ENCODE data around the gene CD44. TPM values are rescaled to one million over a fixed set of nuclear protein-coding genes. Genes with fewer than 3 reads are reported as not detected.

CD44 gene
- total RNA-seq, 1 donor from 2014 or later, result 548 TPM

- no peak for ATAC-seq
- intact Hi-C loops (cut with DNase I), result no loop called here
- TF ChIP-seq, protein P1, sequence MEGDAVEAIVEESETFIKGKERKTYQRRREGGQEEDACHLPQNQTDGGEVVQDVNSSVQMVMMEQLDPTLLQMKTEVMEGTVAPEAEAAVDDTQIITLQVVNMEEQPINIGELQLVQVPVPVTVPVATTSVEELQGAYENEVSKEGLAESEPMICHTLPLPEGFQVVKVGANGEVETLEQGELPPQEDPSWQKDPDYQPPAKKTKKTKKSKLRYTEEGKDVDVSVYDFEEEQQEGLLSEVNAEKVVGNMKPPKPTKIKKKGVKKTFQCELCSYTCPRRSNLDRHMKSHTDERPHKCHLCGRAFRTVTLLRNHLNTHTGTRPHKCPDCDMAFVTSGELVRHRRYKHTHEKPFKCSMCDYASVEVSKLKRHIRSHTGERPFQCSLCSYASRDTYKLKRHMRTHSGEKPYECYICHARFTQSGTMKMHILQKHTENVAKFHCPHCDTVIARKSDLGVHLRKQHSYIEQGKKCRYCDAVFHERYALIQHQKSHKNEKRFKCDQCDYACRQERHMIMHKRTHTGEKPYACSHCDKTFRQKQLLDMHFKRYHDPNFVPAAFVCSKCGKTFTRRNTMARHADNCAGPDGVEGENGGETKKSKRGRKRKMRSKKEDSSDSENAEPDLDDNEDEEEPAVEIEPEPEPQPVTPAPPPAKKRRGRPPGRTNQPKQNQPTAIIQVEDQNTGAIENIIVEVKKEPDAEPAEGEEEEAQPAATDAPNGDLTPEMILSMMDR (IDR thresholded peaks at IDR 0.05), result no peak
These were observed 123.8 kb downstream of the CD44 start for GRCh38 chr11:35262735-35263134.

GRCh38 chr11:35265755-35266454 is 126.9 kb downstream of the CD44 start:
- TF ChIP-seq, protein P1 (IDR thresholded peaks at IDR 0.05), result no peak
- H3K4me3 ChIP-seq, result no peak overlapping the region
- H3K27ac ChIP-seq, result no peak overlapping the region
- H3K4me1 ChIP-seq, result no peaks in the 10 kb centered on the region
- H3K36me3 ChIP-seq, result no peaks in the 10 kb centered on the region
- DNase-seq, result no peak
- no peaks in the 10 kb centered on the region for H3K9me3 ChIP-seq
- no peak for ATAC-seq
- H3K27me3 ChIP-seq, result no peaks in the 10 kb centered on the region
- intact Hi-C loops (cut with DNase I), result no loop called here

More at GRCh38 chr11:35262735-35263134, 123.8 kb downstream of the CD44 start:
- no peak for DNase-seq
- no peaks in the 10 kb centered on the region for H3K36me3 ChIP-seq
- peaks cover 7% of the 10 kb centered on the region for H3K4me1 ChIP-seq
- no peaks in the 10 kb centered on the region for H3K9me3 ChIP-seq
- no peak overlapping the region for H3K4me3 ChIP-seq
- no peaks in the 10 kb centered on the region for H3K27me3 ChIP-seq
- no peak overlapping the region for H3K27ac ChIP-seq

GRCh38 chr11:35267504-35267903 is 128.5 kb downstream of the CD44 start:
- Histone ChIP-seq H3K9me3 (no peaks in the 10 kb centered on the region), H3K4me1 (no peaks in the 10 kb centered on the region), H3K4me3 (no peak overlapping the region), H3K27me3 (no peaks in the 10 kb centered on the region), H3K27ac (no peak overlapping the region), H3K36me3 (no peaks in the 10 kb centered on the region)
- no peak for DNase-seq
- ATAC-seq, result no peak
- TF ChIP-seq, protein P1 (IDR thresholded peaks at IDR 0.05), result no peak
- intact Hi-C loops (cut with DNase I), result no loop called here

GRCh38 chr11:35270342-35270741 is 131.4 kb downstream of the CD44 start:
- ATAC-seq (no peak), DNase-seq (no peak)
- intact Hi-C loops (cut with DNase I), result no loop called here
- Histone ChIP-seq H3K36me3 (no peaks in the 10 kb centered on the region), H3K4me3 (no peak overlapping the region), H3K27me3 (no peaks in the 10 kb centered on the region), H3K4me1 (peaks cover 8% of the 10 kb centered on the region), H3K9me3 (no peaks in the 10 kb centered on the region), H3K27ac (no peak overlapping the region)
- TF ChIP-seq, protein P1 (IDR thresholded peaks at IDR 0.05), result no peak

- Histone ChIP-seq H3K27ac (no peak overlapping the region), H3K9me3 (no peaks in the 10 kb centered on the region), H3K27me3 (no peaks in the 10 kb centered on the region), H3K36me3 (no peaks in the 10 kb centered on the region), H3K4me1 (peaks cover 15% of the 10 kb centered on the region), H3K4me3 (no peak overlapping the region)
- no peak for ATAC-seq
- intact Hi-C loops (cut with DNase I), result no loop called here
- no peak for DNase-seq
- TF ChIP-seq, protein P1 (IDR thresholded peaks at IDR 0.05), result no peak
These were observed 132.1 kb downstream of the CD44 start for GRCh38 chr11:35271031-35271430.

All from upper lobe of right lung (tissue), 1 donor.